ENCODE results near the gene PRRC2A. TPM values are rescaled to one million over a fixed set of nuclear protein-coding genes. Genes with fewer than 3 reads are reported as not detected.
A peak's percentile ranks its signal among the peaks of the same experiment; 100 is the strongest.

Gene PRRC2A
- total RNA-seq, 1 experiment from 2014 or later, result 509 TPM

- intact Hi-C loops (cut with micrococcal nuclease; ENCODE audit: unreplicated experiment), result no loop called here
- peaks cover 80% of the 10 kb centered on the region for H3K36me3 Mint-ChIP-seq (ENCODE audit: insufficient read depth, unreplicated experiment)
- no TSS peak for BruUV-seq (replicated peaks)
- TF ChIP-seq CTCF (IDR thresholded peaks at IDR 0.05; ENCODE audit: unreplicated experiment), result no peak
- H3K4me1 Mint-ChIP-seq (ENCODE audit: low read depth, unreplicated experiment), result peaks cover 53% of the 10 kb centered on the region
- CTCF ChIA-PET, result interaction anchor here (1.1 to 1.2 kb wide), 2 partner anchors 31 to 35 kb away, joined by 3 to 5 read pairs; partner anchors contain the start of gene PRRC2A
- H3K27ac Mint-ChIP-seq (ENCODE audit: unreplicated experiment), result peak within 1 kb of the TSS; percentile 18
- peak within 1 kb of the TSS; percentile 42 for H3K4me3 Mint-ChIP-seq (ENCODE audit: low read depth, unreplicated experiment)
- no peak for DNase-seq
- no peaks in the 10 kb centered on the region for H3K9me3 Mint-ChIP-seq (ENCODE audit: low read depth, unreplicated experiment)
- no peaks in the 10 kb centered on the region for H3K27me3 Mint-ChIP-seq (ENCODE audit: unreplicated experiment)
Measured at GRCh38 chr6:31655349-31656237, 35.1 kb downstream of the PRRC2A start, which contains the start of gene APOM. Gene APOM (plus strand): TSS chr6:31655894. CDS start chr6:31655967, 73 bp downstream.

- no TSS peak for BruUV-seq (replicated peaks)
- Mint-ChIP-seq H3K4me3 (ENCODE audit: low read depth, unreplicated experiment) (peak overlapping the region; percentile 82), H3K36me3 (ENCODE audit: insufficient read depth, unreplicated experiment) (peaks cover 77% of the 10 kb centered on the region), H3K27me3 (ENCODE audit: unreplicated experiment) (no peaks in the 10 kb centered on the region), H3K27ac (ENCODE audit: unreplicated experiment) (no peak overlapping the region), H3K9me3 (ENCODE audit: low read depth, unreplicated experiment) (no peaks in the 10 kb centered on the region), H3K4me1 (ENCODE audit: low read depth, unreplicated experiment) (peaks cover 54% of the 10 kb centered on the region)
- CTCF ChIA-PET, result interaction anchor here (1.5 kb wide), 1 partner anchor 14 kb away, joined by 4 read pairs; no protein-coding TSS in a partner anchor
- intact Hi-C loops (cut with micrococcal nuclease; ENCODE audit: unreplicated experiment), result no loop called here
- no peak for DNase-seq
- TF ChIP-seq CTCF (IDR thresholded peaks at IDR 0.05; ENCODE audit: unreplicated experiment), result no peak
Measured at GRCh38 chr6:31657406-31658157, 37.1 kb downstream of the PRRC2A start.

GRCh38 chr6:31658158-31658688 is 37.7 kb downstream of the PRRC2A start:
- no peaks in the 10 kb centered on the region for H3K9me3 Mint-ChIP-seq (ENCODE audit: low read depth, unreplicated experiment)
- peaks cover 77% of the 10 kb centered on the region for H3K36me3 Mint-ChIP-seq (ENCODE audit: insufficient read depth, unreplicated experiment)
- H3K4me1 Mint-ChIP-seq (ENCODE audit: low read depth, unreplicated experiment), result peaks cover 56% of the 10 kb centered on the region
- no TSS peak for BruUV-seq (replicated peaks)
- TF ChIP-seq CTCF (IDR thresholded peaks at IDR 0.05; ENCODE audit: unreplicated experiment), result no peak
- CTCF ChIA-PET, result interaction anchor here (1.5 kb wide), 1 partner anchor 13 kb away, joined by 4 read pairs; no protein-coding TSS in a partner anchor
- no peak for DNase-seq
- H3K4me3 Mint-ChIP-seq (ENCODE audit: low read depth, unreplicated experiment), result peak overlapping the region; percentile 82
- intact Hi-C loops (cut with micrococcal nuclease; ENCODE audit: unreplicated experiment), result no loop called here
- no peak overlapping the region for H3K27ac Mint-ChIP-seq (ENCODE audit: unreplicated experiment)
- H3K27me3 Mint-ChIP-seq (ENCODE audit: unreplicated experiment), result no peaks in the 10 kb centered on the region

- Mint-ChIP-seq H3K36me3 (ENCODE audit: insufficient read depth, unreplicated experiment) (peaks cover 79% of the 10 kb centered on the region), H3K4me1 (ENCODE audit: low read depth, unreplicated experiment) (peaks cover 65% of the 10 kb centered on the region), H3K4me3 (ENCODE audit: low read depth, unreplicated experiment) (peak overlapping the region; percentile 82), H3K27ac (ENCODE audit: unreplicated experiment) (peak overlapping the region; percentile 87), H3K9me3 (ENCODE audit: low read depth, unreplicated experiment) (no peaks in the 10 kb centered on the region), H3K27me3 (ENCODE audit: unreplicated experiment) (no peaks in the 10 kb centered on the region)
- TF ChIP-seq CTCF (IDR thresholded peaks at IDR 0.05; ENCODE audit: unreplicated experiment), result no peak
- no TSS peak for BruUV-seq (replicated peaks)
- DNase-seq, result no peak
- intact Hi-C loops (cut with micrococcal nuclease; ENCODE audit: unreplicated experiment), result no loop called here
- CTCF ChIA-PET, result no interaction called here
Measured at GRCh38 chr6:31658983-31659648, 38.6 kb downstream of the PRRC2A start.

Measured in Calu3 (cell line).